NCI-H1105 treated with DMSO at 0.1 percent for 48 hours (cell line): ENCODE measurements around the gene MYO1F.
A peak's percentile ranks its signal among the peaks of the same experiment; 100 is the strongest.
"Not testable (repeated sequence)": the region's sequence is repeated elsewhere in the genome, so short reads cannot be mapped to it uniquely, and the experiment has no call there.

Source experiments
- DNase-seq: peaks from one replicate; lab custom pipeline; 2025; lab: John Stamatoyannopoulos, UW

The MYO1F gene

DNA sequence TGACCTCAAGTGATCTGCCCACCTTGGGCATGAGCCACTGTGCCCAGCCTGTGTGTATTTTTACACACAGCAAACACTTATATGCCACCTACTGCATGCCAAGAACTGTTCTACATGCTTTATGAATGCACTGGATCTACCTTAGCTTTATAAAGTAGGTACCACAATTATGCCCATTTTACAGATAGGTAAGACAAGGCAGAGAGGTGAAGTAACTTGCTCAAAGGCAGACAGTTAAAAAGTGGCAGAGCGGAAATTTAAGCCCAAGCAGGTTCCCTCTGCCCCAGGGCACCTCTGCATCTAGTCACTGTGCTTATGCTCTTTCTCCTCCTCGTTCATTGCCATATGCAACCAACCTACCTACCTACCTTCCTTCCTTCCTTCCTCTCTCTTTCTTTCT lies 22.8 kb upstream of the MYO1F start:
- DNase-seq: no peak

DNA sequence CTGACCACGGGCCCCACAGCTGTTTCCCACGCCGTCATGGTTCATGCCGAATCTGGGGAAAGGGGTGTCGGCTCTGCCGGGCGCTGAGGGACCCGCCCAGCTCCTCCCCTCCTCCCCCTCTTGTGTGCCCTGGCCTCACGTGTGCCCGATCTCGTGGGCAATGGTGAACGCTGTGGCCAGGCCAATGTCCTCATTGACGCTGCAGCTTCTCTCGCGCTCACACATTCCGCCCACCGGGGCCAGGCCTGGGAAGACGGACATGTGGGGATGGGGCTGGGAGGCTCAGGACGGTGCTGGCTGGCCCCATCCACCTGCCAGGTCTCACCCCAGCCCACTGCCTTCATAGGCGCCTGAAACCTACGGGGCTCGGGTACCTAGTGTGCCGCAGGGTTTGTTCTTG lies 18.9 kb upstream of the MYO1F start:
- no peak for DNase-seq

DNA sequence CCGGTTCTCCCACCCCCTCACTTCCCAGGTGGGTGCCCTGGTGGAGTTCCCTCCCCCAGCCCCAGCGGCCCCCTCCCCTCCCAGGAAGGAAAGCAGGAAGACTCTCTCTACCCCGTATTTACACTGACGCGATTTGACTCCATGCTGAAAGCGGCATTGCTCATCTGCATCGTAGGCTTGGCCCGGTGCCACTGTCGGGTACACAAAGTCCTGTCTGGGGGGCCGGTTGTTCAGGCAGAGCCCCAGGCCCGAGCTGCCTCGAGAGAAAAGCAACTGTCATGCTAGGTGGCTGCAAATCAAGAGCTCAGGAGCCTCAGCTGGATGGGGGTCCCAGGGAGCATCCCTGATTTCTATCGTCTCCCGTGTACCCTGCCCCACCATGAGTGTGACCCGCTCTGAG lies 18.4 kb upstream of the MYO1F start:
- DNase-seq: no peak

DNA sequence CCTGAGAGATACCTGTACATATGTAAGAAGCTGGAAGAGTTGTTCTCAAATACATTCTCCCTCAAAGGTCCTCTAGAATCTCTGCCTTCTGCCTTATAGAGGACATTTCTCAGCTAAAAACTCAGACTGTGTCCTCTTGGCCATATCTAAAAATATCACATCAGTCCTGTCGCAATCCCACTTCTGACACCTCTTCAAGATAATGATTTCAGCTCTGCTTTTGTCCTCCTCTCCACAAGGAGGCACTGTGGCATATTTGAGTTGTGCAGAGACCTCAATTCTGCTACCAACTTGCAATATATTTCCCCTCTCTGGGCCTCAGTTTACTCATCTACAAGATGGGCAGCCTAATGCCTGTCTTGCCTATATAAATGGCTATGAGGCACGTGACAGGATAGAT lies 16.7 kb upstream of the MYO1F start:
- DNase-seq: no peak

DNA sequence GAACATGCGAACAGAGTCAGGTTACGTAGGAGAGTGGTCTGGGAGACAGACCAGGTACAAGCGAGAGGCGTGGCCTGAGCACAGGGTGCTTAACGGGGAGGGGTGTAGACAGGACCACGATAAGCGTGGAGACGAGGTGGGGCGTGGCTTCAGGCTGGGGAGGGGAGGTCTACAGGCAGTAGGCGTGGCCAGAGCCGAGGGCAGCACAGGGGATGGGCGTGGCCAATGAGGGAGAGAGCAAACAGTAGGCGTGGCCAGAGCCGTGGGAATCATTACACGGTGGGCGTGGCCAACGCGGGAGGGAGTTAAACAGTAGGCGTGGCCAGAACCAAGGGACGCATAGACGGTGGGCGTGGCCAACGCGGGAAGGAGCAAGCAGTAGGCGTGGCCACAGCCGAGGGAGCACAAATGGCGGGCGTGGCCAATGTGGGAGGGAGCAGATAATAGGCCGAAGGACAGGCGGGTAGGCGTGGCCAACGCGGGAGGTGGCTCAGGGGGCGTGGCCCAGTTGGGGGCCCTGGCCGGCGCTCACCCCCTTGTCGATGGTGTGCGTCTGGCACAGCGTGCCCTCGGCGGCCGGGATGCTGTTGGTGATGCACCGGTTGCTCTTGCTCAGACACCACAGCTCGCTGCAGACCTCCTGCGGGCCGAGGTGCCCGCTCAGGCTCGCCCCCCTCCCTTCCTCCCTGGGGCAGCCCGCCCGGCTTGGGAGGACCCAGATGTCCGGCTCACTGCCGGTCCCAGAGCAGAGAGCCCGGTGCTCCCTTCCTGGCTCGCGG lies 15.2 kb upstream of the MYO1F start:
- no peak for DNase-seq

DNA sequence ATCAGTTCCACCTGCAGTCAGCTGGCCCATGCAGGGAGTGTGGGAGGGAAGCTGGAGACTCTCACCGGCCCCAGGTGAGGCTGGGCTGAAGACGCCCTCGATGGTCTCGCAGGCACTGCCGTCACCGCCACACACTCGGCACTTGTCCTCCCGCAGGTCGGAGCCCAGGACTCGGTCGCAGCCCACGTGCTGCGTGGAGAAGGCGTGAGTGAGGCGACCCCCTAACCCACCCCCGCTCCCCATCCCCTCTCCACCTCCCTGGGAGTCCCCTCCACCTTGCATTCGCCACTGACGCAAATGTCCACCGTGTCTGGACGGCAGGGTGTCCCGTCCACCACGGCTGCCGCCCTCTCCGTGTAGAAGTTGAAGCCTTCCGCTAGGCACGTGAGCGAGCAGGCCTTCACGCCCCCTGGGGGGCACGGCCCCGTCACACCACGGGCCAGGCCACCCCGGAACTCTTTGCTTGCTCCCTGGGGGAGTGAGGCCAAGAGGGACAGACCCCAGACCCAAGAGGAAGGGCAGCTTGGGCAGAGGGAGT lies 12.0 kb upstream of the MYO1F start:
- DNase-seq: no peak

DNA sequence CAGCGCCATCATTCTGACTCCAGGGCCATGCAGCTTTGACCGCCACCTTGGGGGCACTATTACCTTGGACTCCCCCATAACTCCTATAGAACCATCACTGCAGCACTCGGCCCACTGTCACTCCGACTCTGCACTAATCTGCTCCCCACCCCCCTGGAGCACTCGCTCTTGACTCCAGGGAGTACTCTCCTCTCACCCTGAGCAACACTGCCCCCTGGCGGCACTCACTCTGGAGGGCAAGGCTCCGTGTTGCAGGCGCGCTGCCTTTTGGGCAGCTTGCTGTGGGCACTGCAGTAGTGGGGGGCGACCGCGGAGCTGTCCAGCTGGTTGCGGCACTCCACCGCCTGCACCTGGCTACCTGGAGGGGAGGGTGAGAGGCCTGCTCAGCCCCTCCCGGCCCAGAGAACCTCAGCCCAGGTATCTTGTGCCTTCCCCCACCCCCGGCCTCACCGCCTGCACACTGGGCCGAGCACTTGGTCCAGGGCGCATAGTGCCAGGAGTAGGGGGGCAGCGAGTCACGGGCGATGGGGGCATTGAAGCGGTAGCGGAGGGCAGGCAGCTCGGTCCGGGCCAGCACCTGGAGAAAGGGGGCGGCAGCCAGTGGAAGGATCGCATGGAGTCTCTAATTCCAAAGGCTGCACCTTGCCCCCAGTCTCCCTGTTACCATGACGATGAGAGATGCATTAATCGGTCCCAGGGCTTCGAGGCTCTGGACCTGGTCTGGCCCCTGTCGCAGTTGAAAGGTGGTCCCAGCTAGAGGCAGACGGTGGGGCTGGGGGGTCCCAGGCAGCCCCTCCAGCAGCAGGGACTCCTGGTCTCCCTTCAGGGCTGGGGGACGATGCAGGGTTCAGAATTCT lies 8.9 kb upstream of the MYO1F start:
- peak; percentile 31 for DNase-seq

DNA sequence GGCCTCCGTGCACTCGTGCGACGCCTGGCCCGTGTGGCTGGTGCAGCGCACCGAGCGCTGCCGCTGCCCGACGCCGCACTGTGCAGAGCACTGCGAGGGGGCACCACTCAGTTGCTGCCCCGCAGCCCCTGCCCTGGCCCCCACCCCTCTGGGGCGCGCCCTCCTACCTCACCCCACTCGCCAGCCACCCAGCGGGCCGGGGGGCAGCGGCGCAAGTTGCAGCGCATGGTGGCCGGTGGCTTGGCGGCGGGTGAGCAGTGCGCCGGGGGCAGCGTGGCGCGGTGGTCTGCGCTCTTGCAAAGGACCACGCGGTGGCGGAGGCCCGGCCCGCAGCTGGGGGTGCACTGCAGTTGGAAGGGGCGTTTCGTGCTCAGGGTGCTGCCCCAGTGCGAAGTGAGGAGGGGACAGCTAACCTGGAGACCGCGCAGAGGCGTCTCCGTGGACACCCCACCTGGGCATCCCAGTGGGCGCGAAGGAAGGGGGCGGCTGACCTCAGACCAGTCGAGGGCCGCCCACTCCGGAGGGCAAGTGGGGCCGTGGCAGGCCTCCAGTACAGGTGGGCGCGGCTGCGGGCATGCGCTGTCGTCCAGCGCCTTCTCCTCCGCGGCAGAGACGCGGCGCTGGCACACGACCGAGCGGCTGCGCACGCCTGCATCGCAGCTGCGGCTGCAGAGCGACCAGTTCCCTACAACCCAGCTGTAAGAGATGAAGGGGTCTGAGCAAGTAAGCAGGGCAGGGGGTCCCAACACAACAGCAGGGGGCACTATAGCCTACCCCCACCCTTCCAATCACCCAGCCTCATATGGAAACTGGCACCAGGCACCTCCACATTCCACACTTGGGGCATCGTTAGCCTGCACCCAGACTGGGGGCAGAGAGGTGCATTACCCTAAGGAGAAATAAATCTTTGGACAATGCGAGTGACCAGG lies 8.0 kb upstream of the MYO1F start:
- peak; percentile 9 for DNase-seq

DNA sequence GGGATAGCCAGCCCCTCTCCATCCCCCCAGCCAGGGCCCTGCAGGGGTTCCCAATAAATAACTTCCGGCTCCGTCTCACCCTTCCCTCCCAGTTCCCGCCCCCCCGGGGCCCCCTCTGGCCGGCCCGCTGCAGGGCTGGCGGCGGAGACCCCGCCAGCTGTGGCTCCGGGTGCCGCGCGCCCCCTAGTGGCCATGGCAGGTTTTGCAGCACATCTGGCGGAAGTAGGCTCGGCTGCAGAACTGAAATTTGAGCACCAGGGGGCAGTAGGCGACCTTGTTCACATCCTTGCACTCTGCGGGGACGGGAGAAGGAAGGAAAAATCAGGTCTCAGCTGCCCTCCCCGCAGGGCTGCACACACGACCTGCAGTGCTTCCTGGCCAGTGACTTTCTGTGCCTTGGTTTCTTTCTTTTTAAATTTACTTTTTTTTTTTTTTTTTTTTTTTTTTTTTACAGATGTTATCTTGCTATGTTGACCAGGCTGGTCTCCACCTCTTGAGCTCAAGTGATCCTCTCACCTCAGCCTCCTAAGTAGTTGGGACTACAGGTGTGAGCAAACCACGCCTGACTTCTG lies 3.6 kb upstream of the MYO1F start:
- DNase-seq: peak; percentile 42

DNA sequence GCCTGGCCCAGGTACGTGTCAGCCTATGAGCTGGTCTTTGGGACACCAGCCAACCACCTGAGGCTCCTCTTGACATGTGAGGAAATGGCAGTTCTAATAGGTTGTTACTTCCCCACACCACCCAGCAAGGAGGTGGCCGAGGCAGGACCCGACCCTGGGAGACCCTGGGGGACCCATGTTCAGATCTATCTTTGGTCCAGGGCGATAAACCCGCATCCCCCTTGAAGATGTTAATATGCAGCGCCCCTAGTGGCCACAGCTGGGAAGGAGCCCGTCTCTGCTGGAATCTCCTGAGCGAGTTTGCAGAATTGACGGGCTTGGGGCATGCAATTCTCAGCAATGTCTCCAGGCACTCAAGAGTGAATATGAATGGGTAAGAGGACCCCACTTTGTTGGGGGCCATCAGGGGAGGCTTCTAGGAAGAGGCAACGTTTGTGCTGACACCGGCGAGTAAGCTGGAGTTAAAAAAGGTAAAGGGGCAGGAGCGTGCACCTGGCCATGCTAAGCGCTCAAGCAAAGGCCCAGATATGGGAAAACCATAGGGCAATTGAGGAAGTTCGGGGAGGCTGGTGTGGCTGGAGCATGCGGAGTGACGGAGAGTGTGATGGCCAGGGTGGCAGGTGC lies 1.5 kb upstream of the MYO1F start:
- peak; percentile 24 for DNase-seq

DNA sequence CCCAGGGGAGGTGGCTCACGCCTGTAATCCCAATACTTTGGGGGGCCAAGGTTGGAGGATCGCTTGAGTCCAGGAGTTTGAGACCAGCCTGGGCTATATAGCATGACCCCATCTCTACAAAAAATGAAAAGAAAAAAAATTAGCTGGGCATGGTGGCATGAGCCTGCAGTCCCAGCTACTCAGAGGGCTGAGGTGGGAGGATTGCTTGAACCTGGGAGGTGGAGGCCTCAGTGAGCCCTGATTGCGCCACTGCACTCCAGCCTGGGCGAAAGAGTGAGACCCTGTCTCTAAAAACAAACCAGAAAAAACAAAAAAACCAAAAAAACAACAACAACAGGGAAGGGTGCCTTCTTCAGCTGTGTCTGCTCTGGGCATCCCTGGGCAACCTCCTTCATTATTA lies 499 bp upstream of the MYO1F start:
- no peak for DNase-seq

DNA sequence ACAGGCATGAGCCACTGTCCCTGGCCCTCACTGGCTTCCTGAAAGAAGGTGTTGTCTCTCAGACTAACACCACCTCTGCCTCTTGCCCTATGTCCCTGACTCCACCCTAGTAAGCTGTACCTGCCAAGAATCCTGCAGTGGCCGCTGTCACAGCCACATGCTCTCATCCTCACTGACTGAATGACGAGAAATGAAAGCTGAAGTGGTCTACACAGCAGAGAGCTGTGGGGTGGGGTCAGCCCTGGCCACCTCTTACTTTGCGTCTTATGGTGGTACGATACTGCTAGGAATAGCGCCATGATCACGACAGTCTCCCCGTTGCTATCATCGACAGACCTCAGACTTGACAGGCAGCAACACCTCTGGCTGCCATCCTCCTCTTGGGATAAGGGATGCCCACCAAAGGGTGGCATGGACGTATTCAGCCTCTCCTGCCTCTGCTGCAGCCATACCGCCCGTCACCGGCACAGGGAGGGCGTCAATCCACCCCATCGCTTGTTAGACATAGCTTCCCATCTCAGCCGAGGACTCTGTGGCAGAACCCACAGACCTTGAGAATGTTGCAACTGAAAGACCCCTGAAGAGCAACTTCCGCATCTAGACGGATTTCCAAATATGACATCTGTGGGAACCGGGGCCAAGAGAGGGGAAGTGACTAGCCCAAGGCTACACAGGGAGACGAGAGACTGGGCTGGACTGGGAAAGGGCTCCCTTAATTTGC lies 809 bp downstream of the MYO1F start:
- no peak for DNase-seq

DNA sequence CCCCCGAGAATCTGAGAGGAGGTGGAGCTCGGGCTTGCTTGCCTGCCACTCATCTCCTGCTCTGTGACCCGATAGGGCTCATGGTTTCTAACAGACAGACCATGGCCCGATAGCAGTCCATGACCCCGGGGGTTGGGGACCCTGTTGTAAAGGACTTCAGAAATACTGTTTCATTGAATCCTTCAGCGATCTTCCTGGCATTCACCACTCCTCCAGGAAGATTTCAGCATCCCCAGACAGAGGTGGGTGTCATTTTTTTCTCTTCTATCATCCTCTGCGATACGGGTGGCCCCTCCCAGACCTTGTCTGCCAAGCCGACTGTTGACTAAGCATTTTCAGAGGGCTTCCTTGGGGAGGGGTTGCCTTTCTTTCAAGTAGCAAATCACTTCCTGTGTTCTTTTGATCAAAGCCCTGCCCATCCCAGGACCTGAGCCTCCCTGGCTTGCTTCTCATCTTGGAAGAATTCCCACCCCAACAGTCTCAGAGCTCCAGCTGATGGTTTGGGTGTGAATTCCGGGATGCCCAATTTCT lies 1.7 kb downstream of the MYO1F start:
- no peak for DNase-seq

DNA sequence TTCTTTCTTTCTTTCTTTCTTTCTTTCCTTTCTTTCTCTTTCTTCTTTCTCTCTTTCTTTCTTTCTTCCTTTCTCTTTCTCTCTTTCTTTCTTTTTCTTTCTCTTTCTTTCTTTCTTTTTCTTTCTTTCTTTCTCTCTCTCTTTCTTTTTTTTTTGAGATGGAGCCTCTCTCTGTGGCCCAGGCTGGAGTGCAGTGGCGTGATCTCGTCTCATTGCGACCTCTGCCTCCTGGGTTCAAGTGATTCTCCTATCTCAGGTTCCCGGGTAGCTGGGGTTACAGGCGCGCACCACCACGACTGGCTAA lies 2.7 kb downstream of the MYO1F start:
- DNase-seq: not testable (repeated sequence)

DNA sequence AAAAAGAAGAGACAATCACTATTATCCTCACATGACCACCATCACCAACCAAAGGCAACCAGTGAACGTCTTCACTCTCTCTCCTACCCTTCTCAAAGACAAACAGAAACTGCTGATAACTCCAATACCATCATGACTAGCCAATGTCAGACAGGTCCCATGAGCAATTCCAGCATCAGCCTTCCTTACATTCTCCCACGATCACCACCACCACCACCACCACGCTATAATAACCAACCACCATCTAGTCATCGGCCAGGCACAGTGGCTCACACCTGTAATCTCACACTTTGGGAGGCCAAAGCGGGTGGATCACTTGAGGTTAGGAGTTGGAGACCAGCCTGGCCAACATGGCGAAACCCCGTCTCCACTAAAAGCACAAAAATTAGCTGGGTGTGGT lies 3.9 kb downstream of the MYO1F start:
- DNase-seq: no peak

DNA sequence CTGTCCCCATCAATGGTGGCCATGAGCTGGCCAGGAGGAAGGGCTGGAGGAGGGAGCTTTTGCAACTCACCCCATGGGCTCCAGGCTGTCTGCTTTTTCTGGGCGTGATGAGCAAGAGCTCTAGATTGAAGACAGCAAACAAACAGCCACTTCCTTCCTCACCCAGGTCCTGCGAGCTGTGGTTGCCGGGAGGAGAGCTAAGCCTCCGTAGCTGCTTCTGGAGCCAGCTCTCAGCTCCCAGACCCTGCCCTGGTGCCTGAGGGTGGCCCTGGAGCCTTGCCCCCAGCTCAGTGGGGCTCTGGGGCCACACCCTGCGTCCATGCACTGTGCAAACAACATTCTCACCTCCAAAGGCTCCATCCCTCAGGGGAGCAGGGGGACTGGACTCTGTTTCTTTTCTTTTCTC lies 6.2 kb downstream of the MYO1F start:
- no peak for DNase-seq

DNA sequence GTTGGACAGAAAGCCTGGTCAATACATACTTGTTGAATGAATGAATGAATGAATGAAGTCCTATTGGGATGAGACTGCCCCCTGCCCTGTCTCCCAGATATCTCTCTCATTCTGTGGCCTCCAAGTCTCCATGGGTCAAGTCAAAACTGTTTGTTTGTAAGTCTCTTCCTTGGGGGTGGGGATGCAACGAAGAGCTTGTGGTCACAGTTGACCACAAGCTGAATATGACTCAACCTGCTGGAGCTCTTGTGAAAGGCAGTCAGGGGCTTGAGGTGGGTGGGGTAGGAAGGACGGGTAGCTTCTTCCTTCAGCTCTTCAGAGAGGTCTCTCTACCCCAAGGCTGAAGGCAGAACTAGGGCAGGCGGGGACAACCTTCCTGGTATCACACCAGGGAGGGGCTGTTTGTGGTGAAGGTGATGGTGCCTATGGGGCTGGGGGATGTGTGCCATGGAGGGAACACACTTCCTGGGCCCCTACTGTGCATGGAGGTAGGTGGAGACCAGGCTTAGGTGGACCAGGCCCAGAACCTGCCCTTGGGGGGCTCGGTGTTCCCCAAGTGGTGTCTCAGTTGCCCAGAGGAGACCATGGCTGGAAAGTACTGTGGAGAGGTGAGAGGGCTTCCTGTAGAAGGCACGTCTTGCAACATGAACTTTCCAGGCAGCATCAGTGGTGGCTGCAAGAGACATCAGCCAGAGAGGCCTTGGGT lies 8.0 kb downstream of the MYO1F start:
- no peak for DNase-seq

DNA sequence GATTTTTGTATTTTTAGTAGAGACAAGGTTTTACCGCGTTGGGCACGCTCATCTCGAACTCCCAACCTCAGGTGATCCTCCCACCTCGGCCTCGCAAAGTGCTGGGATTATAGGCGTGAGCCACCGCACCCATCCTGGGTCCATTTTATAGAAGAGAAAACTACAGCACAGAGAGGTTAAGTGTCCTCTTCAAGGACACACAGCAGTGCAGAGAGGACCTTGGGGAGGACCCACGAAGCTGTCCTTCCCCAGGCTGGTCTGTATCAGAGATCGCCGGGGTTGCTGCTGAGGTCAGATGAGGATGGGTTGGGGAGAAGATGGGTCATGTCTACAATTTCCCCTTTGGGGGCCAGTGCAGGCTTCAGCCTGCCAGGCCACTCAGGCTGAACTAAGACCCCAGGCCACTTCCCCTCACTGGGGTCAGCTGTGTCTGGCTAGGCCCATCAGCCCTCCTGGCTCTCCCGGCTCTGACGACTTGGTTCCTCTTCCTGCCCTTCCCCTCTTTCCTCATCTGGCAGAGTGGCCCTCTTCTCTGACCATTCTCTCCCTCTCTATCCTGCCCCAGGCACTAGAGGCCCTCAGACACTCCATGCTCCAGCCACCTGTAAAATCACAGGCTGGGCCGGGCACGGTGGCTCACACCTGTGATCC lies 9.6 kb downstream of the MYO1F start:
- DNase-seq: no peak

DNA sequence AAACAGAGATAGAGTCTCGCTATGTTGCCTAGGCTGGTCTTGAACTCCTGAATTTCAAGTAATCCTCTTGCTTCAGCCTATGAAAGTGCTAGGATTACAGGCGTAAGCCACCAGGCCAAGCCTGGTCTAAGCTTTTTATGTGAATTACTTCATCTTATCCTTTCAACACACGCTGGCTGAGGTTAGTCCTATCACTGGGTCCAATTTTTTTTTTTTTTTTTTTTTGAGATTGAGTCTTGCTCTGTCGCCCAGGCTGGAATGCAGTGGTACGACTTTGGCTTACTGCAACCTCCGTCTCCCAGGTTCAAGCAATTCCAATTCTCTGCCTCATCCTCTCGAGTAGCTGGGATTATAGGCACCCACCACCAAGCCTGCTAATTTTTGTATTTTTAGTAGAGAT lies 10.4 kb downstream of the MYO1F start:
- DNase-seq: no peak
